HG03039 (cell line): ENCODE measurements around the gene PPP2R3B.
"Not testable (repeated sequence)": the region's sequence is repeated elsewhere in the genome, so short reads cannot be mapped to it uniquely, and the experiment has no call there.

Experiments
- ATAC-seq: cut with Tn5 transposase; IDR thresholded peaks from one replicate; pipeline ENCODE4 v1.9.1; 2021; ENCODE audit warnings: mild to moderate bottlenecking, moderate library complexity; ENCODE audit not compliant: unreplicated experiment

PPP2R3B gene

DNA sequence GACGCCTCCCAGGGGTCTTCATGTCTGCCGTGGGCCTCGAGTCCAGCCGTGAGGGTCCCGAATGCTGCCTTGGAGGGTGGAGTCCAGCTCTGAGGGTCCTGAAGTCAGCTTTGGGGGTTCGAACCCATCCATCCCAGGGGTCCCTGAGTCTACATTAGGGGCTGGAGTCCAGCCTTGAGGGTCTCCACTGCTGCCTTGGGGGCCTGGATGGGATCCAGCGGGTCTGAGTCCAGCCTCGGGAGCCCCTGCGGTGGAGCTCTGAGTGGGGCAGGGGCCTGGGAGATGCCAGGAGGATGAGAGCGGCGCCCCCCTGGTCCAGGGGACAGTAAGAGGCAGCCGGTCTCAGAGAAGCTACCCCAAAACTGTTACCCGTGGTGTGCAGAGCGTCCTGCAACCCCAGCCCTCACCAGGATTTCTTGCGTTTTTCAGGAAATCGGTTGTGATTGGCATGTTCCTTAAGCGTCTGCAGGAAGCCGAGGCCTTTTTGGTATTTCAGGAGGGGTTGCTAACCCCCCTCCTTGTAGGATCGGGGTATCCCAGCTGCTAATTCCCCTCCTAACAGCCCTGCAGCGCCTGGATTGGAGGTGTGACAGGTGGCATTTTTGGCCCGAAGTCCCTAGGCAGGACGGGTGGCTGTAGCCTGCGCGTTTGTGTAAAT, 66.5 kb downstream of the PPP2R3B start:
- no peak for ATAC-seq

- ATAC-seq = no peak
These were observed 67.1 kb downstream of the PPP2R3B start for GRCh38 chrX:319579-320125.

DNA sequence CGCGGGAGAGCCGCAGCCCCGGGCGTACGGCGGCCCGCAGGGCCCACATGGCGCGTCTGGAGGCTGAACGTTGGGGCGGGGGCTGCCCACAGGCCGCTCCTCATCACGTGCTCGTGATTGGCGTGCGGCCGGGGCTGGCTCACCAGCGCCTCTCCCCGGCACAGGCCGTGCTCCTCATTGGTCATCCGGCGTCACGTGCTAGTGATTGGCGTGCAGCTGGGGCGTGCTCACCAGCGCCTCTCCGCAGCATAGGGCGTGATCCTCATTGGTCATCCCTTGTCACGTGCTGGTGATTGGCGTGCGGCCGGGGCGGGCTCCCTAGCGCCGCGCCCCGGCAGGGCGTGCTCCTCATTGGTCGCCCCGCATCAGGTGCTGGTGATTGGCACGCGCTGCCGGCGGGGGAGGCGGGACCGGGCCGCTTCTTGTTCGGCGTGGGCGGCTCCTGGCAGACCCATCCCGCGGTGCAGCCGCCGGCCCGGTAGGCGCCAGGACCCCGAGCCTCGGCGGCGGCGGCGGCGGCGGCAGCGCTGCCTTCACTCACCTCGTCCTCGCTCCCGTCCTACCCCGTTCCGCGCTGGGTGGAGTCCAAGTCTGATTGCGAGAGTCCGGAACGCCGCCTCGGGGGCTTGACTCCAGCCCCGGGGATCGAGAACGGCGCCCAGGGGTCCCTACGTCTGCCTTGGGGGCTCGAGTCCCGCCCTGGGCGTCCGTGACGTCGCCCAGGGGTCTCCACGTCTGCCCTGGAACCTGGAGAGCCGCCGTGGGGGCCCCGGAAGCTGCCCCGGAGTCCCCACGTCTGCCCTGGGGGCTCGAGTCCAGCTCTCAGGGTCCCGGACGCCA, 67.7 kb downstream of the PPP2R3B start, which contains the start of gene GTPBP6:
Gene GTPBP6 (minus strand): TSS at position 58 of the 840 bp plus-strand sequence. CDS start 9 bp downstream, at position 49.
- peak; percentile 83 for ATAC-seq

- peak; percentile 46 for ATAC-seq
These were observed 68.5 kb downstream of the PPP2R3B start for GRCh38 chrX:318068-318738.

DNA sequence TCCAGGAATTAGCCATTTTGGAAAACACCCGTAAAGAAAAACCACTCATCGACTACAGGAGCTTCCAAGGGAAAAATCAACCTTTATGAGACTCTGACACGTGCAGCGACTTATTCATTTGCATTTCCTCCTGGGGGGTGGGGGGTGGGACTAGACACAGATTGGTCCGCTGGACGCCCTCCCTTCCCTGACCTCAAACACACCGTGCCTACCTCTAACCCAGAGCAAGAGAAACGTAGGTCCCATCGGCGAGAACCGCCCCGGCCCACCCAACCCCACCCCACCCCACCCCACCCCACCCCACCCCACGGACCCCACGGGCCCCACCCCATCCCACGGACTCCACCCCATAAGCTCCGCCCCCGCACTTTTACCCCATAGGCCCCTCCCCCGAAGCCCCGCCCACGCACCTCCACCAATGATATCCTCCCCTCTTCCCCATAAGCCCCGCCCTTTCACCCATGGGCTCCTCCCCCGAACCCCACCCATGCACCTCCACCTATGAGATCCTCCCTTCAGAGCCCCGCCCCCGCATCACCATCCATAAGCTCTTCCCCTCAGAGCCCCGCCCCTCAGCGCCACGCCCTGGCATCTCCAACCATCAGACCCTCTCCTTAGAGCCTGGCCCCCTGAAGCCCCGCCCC, 69.2 kb downstream of the PPP2R3B start:
- no peak for ATAC-seq

GRCh38 chrX:316351-317325, 70.1 kb downstream of the PPP2R3B start:
- ATAC-seq = no peak

GRCh38 chrX:314781-315595, 71.7 kb downstream of the PPP2R3B start:
- no peak for ATAC-seq

GRCh38 chrX:314049-314448, 72.7 kb downstream of the PPP2R3B start:
- no peak for ATAC-seq

- no peak for ATAC-seq
These were observed 73.2 kb downstream of the PPP2R3B start for GRCh38 chrX:313546-313945.

GRCh38 chrX:312621-313331, 73.9 kb downstream of the PPP2R3B start:
- no peak for ATAC-seq

- no peak for ATAC-seq
These were observed 75.3 kb downstream of the PPP2R3B start for GRCh38 chrX:311156-312129.

DNA sequence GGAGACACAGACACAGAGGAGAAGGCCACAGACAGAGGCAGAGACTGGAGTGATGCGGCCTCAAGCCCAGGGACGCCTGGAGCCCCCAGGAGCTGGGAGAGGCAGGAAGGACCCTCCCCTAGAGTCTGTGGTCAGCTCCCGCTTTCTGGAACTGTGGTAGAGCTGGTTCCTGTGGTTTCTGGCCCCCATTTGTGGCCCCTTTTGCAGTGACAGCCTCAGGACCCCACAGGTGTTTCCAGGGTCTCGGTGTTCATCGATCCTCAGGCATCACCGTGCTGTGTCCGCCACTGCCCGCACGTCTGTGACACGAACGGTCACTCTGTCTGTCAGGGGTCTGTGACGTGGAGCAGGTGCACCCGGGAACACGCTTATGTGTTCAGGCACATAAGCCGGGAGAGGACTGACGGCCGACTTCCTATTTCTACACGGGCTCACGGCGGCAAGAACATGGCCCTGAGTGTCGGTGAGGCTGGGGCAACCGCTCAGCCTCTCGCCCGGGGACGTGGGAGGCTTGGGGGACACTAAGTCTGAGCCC, 76.0 kb downstream of the PPP2R3B start:
- ATAC-seq = no peak

- no peak for ATAC-seq
These were observed 77.7 kb downstream of the PPP2R3B start for GRCh38 chrX:308821-309520.

- ATAC-seq = no peak
These were observed 79.2 kb downstream of the PPP2R3B start for GRCh38 chrX:307261-308111.

DNA sequence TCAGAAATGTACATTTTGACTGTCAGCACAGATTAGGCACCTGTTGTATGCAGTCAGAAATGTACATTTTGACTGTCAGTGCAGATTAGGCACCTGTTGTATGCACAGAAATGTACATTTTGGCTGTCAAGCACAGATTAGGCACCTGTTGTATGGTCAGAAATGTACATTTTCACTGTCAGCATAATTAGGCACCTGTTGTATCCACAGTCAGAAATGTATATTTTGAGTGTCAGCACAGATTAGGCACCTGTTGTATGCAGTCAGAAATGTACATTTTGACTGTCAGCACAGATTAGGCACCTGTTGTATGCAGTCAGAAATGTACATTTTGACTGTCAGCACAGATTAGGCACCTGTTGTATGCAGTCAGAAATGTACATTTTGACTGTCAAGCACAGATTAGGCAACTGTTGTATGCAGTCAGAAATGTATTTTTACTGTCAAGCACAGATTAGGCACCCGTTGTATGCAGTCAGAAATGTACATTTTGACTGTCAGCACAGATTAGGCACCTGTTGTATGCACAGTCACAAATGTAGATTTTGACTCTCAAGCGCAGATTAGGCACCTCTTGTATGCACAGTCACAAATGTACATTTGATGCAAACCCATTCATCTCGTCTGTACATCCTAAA, 80.0 kb downstream of the PPP2R3B start:
- not testable (repeated sequence) for ATAC-seq
